GM12873 (cell line): ENCODE results near the gene LHPP.

Source experiments
- CTCF ChIP-seq: IDR thresholded peaks from 2 replicates; pipeline ENCODE4 v1.5.1; 2012; ENCODE audit warnings: low read depth, mild to moderate bottlenecking, moderate library complexity, low read length, control low read depth; ENCODE audit not compliant: insufficient read depth; ENCODE audit errors: missing control alignments

LHPP gene

GRCh38 chr10:124588736-124589490 lies 127.3 kb downstream of the LHPP start:
- no peak for TF ChIP-seq CTCF

GRCh38 chr10:124589491-124590041 lies 127.9 kb downstream of the LHPP start:
- TF ChIP-seq CTCF = no peak

GRCh38 chr10:124590216-124591122 lies 128.8 kb downstream of the LHPP start:
- no peak for TF ChIP-seq CTCF

- no peak for TF ChIP-seq CTCF
These were observed 129.5 kb downstream of the LHPP start for GRCh38 chr10:124591123-124591495.

GRCh38 chr10:124592101-124592500 lies 130.5 kb downstream of the LHPP start:
- TF ChIP-seq CTCF = no peak

GRCh38 chr10:124592736-124593430 lies 131.3 kb downstream of the LHPP start:
- TF ChIP-seq CTCF = no peak
